ENCODE measurements around the gene TBC1D2.
A peak's percentile ranks its signal among the peaks of the same experiment; 100 is the strongest.

Gene TBC1D2

DNA sequence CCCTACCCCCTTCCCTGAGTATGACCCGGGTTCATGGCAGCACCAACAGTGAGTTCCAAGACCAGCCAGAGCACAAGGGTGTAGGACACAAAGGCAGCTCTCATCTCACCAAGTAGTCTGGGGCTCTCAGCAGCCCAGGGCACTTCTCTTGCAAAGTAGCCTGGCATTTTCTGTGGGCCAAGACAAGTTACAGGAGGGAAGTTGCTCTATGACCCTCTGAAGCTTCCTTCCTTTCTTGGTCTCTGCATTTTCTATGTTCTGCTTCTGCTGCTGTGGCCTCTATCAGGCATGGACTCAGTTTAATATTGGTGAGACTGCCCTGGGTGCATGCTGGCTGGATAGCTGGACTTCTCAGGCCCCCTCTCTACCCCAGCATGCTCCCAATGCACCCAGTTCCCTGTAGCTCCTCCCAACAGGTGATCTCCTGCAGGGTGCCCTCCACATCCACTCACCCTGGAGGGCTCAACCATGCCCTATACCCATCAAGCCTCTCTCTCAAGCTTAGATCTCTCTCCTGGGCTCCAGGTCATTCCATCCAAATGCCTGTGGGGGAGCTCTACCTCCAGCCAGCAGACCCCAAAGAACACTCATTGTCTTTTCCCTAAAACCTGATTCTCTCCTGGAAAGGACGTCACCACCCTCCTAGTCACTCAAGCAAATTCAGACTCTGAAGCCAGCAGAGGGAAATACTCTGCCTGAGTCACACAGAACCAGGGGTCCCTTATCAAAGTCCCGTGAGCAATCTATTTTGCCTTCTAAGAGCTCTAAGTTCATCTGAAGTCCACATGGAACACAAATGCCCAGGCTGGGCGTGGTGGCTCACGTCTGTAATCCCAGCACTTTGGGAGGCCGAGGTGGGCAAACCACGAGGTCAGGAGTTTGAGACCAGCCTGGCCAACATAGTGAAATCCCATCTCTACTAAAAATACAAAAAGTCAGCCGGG is 13.8 kb downstream of the TBC1D2 start:
- DNase-seq (ENCODE audit: low spot score), result no peak

DNA sequence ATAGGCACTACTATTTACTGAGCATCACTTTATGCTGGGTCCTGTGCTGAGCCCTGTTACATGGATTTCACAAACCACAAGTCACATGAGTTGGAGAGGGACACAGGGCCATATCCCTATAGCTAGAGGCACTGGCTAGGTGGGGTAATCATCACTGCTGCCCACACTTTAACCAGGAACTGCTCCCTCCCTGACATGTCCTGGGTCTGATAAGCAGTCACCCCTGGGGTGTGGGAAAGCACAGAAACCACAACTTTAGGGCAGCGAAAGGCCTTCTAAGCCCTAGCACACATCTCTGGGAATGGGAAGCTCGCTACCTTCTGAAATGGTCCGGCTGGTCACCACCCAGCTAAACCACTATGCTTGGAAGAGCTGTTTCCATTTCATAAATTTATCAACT is 15.0 kb downstream of the TBC1D2 start:
- DNase-seq (ENCODE audit: low spot score), result peak; percentile 18

DNA sequence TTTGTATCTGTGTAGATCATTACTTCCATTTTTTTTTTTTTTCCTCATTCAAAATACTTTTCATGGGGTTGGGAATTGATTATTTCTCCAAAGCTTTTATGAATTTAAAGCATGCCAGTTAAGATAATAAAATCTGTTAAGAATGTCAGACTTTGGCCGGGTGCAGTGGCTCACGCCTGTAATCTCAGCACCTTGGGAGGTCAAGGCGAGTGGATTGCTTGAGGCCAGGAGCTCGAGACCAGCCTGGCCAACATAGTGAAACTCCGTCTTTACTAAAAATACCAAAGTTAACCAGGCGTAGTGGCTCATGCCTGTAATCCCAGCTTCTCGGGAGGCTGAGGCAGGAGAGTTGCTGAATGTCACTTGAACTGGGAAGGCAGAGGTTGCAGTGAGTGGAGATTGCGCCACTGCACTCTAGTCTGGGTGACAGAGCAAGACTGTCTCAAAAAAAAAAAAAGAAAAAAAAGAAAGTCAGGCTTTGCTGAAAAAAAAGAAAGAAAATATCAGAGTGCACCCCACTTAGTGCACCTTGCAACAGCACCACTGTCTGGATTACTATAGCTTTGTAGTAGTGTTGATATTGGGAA is 18.5 kb downstream of the TBC1D2 start:
- DNase-seq (ENCODE audit: low spot score), result no peak

DNA sequence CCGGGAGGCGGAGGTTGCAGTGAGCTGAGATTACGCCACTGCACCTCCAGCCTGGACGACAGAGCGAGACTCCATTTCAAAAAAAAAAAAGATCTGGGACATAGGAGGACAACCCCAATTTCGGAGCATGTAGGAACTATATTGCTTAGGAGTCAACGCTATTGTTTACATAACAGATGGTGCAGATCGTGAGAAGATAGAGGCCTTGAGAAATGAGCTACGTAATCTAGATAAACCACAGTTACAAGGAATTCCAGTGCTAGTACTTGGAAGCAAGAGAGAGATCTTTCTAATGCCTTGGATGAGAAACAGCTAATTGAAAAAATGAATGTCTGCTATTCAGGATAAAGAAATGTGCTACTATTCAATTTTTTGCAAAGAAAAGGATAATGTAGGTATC is 20.3 kb downstream of the TBC1D2 start:
- no peak for DNase-seq (ENCODE audit: low spot score)

DNA sequence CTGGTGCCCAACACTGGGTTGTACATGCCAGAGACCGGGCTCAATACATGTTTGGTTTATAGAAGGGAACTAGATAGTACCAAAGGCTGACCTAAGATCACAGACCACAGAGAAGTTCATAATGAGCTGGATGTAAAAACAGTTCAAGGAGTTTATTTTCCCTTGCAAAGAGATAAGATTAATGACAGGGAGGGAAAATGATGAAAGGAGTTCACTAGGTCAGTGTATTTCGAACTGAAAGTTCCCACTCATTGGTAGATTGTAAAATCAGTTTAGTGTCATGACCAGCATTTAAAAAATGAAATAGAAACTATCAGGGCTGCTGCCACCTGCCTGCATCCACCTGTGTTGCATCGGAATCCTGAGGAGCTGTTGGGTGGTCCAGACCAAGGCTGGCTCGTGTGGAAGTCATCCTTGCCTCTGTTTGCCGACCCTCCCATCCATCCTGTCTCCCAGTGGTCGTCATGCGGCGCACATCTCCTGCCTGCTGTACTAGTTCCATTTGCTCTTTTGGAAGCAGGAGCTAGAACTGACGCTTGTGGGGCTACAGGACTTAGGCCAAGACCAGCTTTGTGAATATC is 21.1 kb downstream of the TBC1D2 start:
- no peak for DNase-seq (ENCODE audit: low spot score)

DNA sequence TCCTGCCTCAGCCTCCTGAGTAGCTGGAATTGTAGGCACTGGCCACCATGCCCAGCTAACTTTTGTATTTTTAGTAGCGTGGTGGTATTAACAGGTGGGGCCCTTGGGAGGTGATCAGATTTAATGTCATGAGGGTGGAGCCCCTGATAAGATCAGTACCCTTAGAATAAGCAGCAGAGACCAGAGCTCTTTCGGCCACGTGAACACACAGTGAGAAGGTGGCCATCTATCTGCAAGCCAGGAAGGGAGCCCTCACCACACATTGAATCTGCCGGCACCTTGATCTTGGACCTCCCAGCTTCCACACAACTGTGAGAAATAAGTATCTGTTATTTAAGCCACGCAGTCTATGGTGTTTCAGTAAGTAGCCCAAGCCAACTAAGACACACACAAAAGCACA is 22.5 kb downstream of the TBC1D2 start:
- no peak for DNase-seq (ENCODE audit: low spot score)

DNA sequence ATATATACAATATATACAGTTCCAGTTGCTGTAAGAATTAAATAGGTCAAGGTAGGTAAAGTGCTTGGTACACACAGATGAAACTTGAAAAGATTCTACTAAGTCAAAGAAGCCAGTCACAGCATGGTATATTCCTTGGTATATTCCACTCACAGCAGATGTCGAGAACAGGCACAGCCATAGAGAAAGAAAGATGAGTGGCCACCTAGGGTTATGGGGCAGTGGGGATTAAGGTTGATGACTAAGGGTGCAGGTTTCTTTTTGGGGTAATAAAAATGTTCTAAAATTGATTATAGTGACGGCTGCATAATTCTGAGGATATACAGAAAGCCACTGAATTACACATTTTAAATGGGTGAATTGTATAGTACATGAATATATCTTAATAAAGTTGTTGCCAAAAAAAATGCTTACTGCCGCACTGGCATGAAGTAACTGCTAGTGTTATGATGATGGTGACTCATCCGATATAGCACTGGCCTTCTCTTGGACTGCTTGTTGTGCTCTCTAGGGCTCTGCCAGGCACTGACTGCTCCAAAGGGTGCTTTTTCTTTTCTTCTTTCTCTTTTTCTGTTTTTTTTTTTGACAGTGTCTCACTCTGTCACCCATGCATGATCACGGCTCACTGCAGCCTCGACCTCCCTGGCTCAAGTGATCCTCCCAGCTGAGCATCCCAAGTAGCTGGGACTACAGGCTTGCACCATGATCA is 23.5 kb downstream of the TBC1D2 start:
- no peak for DNase-seq (ENCODE audit: low spot score)

DNA sequence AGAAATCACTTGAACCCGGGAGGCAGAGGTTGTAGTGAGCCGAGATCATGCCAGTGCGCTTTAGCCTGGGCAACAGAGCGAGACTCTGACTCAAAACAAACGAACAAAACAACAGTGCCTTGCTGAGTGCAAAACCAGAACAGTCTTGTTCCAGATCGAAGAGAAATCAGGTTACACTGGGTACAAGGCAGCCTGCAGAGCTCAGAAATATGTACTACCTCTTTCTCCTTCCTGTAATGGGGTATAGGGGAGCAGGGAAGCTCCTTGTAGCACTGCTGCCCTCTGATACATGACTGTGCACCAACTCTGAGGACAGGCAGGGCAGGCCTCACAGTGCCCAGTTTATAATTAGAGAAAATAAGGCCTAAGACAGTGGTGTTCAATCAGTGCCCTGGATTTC is 24.7 kb downstream of the TBC1D2 start:
- DNase-seq (ENCODE audit: low spot score), result no peak

DNA sequence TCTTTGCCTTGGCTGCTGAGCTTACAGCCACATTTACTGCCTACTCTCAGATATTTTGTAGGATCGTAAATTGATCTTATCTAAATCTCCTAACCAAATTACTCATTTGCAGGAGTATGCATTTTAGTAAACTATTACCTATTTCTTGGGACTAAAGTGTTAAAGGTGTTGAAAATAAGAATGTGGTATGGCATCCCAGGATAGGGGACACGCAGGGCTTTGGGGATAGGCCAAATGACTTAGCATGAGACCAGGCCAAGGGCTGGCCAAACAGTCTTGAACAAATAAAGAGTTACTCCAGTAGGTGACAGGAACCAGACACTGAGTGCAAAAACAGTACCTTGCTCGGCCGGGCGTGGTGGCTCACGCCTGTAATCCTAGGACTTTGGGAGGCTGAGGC is 25.1 kb downstream of the TBC1D2 start:
- no peak for DNase-seq (ENCODE audit: low spot score)

DNA sequence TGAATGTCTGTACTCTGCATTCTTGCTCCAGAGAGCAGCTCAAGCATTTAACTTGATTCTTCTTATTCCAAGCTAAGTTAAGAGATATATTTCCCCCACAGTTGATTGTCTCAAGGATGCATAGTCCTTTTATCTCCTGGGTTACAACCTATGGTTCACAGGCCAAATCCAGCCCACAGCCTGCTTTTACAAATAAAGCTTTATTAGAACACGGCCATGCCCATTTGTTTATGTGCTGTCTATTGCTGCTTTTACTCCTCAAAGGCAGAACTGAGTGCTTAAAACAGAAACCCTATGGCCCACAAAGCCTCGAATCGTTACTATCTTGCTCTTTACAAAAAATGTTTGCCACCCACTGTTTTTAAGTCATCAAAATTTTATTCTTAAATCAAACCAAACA is 25.8 kb downstream of the TBC1D2 start:
- DNase-seq (ENCODE audit: low spot score), result no peak

DNA sequence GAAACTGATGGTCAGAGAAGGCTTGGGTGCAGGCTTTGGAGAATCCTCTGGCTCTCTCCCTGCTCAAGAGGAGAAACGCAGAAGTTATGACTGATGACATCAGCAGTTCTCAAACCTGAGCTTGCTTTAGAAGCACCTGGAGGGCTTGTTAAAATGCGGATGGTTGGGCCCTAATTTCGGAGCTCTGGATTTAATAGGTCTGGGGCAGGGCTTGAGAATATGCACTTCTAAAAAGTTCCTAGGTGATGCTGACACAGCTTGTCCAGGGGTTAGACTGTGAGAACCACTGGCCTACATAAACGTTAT is 26.4 kb downstream of the TBC1D2 start:
- DNase-seq (ENCODE audit: low spot score), result no peak

DNA sequence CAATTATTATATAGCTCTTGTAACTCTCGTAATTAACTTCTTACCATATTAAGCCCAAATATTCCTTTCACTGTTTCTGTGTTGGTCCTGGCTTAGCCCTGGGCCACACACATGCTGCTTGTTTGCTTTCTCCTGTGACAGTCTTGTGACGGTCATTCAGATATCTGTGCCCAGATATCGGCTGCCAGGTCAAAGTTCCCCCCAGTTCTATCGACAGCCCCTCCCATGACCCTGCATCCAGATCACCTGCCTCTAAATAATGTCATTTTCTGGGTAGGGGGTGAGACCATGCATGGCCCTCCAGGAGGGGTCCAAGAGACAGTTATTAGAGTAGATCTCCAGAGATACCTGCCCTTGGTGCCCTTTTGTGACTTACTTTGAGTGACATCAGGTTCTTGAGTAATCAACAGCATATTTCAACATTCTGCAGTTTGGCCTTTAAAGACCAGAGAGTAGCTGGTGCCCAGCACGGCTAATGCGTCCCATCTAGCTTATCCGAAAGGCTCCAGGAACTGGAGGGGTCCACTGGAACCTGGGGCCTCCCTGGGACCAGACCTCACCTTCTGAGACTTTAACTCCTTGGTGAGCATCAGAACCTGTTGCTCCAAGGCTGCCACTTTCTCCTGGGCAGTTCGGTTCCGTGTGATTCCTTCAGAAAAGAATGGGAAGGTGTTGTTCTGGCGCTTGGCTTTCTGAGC is 26.9 kb downstream of the TBC1D2 start:
- DNase-seq (ENCODE audit: low spot score), result no peak

DNA sequence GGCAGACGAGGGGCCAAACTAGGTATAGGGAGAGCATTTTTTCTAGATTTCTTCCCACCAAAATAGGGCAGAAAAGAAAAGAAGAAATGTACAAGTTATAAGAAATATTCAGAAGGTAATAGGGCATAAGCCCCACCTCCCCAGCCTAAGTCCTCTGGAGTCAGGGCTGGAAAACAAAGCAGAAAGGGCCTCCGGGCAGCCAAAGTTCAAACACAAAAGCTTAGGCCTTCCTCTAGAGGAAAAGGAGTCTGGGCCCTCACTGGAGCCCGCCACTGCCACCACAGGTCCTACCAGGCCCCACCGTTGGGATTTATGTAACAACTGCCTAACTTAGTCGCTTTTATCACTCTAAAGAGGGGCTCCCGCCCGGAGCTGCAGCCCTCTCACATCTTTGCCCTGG is 27.6 kb downstream of the TBC1D2 start:
- no peak for DNase-seq (ENCODE audit: low spot score)

DNA sequence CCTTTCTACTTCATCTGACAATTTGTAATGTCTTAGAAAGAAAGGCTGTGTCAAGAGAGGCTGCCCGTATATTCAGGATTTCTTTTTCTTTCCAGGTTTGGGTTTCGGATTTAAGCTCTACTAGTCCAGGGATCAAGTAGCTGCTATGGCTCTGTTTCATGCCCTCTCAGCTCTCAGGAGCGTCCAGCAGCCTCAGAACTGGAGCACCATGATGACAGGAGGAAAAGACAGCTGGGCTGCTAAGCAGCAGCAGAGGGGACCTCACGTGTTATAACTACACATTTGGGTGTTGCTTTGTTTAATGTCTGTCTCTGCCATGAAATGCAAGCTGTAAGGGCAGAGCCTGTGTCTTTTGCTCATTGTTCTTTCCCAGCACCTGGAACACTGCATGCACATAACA is 28.5 kb downstream of the TBC1D2 start:
- no peak for DNase-seq (ENCODE audit: low spot score)

DNA sequence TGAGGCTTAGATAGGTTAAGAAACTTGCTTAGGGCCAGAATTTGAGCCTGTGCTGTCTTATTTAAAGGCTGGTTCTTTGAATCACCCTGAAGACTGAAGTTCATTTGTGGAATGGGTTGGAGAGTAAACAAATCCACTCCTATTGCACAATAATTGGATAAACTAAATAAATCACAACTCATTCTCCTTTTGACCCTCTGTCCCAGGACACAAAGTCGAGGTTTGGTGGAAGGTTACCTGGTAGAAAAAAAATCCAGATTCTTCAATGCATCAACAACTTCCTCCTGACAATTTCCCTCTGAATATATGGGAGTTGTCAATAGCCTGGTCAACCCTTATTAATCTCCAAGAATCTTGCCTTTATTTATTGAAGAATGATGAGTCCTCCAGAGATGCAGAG is 28.9 kb downstream of the TBC1D2 start:
- no peak for DNase-seq (ENCODE audit: low spot score)

DNA sequence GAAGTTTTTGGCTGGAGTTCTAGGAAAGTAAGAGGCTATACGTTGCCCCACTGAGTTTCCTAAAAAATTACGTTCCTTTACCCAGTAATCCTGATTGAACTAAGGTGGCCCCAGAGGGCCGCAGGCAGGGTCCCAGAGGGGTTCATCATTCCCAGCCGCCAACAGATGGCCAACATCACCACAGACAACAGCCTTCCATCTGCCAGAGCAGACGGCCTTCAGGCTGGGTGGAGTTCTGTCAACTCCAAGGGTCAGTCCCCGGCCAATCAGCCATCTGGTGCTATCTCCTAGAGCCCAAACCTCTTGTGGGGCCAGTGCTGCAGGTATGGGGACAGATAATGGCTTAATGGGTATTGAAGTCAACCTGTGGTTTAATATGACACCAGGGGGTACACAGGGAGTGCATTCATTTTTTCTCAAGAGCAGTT is 30.4 kb downstream of the TBC1D2 start:
- DNase-seq (ENCODE audit: low spot score), result no peak

DNA sequence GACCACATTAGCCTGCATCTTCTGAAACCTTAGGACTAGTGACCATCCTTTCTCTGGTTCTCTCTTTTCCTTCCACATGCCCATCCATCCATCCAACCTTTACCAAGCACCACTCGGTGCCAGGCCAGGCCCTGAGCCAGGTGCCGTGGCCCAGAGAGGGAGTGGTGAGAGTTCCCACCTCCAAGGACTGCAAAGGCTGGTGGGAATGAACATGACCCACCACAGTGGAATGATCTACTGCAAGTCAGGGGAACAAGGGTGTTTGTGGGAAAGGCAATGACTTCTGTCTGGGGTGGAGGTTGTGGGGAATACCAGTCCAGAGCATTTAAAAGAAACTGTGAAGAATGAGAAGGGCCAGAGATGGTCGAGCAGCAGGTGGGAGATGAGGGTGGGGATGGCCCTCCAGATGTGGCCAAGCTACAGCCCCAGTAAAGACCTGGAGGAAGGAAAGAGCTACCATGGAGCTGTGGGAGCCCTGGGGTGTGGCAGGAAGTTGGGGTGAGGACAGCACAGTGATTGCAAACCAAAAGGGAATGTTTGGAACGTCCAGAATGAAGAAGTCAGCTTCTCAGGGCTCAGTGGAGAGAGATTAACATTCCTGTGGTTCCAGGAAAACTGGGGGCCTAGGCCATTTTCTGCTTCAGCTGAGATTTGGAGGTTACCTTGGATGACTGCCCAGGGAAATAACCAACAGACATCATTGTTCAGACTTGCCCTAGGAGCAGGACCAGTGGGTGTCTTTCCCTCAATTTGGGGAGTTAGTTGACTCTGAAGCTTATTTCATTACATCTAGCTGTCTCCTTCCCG is 32.4 kb downstream of the TBC1D2 start:
- no peak for DNase-seq (ENCODE audit: low spot score)

DNA sequence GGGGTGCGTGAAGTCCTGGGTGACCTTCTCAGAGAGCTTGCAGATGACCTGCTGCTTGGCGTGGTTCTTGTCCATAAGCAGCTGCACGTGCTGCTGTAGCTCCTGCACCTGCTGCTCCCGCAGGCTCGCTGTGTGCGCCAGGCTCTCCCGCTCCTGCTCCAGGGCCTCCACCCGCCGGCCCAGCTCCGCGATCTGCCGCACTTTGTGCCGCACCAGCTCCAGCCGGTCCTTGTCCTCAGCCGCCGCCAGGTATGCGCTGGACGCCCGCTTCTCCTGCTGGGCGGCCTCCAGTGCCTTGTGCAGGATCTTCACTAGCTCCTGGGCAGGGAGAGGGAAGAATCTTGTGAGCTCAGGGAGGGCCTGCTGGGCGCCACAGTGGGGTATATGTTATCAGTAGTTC is 34.5 kb downstream of the TBC1D2 start:
- no peak for DNase-seq (ENCODE audit: low spot score)

DNA sequence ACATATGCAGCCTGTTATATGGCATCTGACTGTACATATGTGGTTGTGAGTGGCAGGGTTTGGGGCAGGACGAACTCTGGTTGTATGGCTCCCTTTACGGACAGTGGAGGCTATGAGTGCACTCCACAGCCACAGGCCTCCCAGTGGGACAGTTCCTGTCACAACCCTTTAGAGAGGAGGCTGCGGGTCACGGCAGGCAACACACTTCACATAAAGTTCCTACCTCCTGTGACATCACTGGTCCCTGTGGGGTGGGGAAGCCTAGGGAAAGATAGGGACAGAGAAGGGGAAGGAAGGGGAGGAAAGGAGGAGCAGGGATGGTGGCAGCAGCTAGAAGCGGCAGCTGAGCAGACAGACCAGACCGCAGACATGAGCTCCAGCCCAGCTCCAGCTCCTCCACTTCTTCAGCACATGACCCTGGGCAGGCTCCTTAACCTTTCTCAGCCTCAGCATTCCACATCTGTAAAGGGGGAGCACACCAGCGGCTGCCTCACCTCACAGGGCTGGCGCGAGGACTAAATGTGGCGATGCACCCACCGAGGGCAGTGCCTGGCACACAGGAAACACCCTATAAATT is 35.6 kb downstream of the TBC1D2 start:
- no peak for DNase-seq (ENCODE audit: low spot score)

DNA sequence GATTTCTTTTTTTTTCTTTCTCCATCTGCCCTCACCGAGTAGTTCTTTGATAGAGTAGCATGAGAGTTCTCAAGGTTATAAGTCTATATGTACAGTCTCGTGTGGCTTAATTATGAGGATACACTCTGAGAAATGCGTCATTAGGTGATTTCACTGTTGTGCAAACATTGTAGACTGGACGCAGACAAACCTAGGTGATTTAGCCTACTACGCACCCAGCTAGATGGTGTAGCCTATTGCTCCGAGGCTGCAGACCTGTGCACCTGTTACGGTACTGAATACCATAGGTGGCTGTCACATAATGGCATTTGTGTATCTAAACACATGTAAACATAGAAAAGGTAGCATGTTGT is 36.1 kb downstream of the TBC1D2 start:
- DNase-seq (ENCODE audit: low spot score), result no peak

Data from hematopoietic multipotent progenitor cell treated with erythropoietin and hydrocortisone succinate and interleukin-3 and kit ligand, for 15 days (in vitro differentiated cells).